ENCODE measurements around the gene ZNF74. TPM values are rescaled to one million over a fixed set of nuclear protein-coding genes. Genes with fewer than 3 reads are reported as not detected.
"Not testable (repeated sequence)": the region's sequence is repeated elsewhere in the genome, so short reads cannot be mapped to it uniquely, and the experiment has no call there.

The ZNF74 gene
- total RNA-seq, 4 donors from 2014 or later: 9.6 to 20.0 (median 15.0) TPM

GRCh38 chr22:20406686-20407408, 12.9 kb downstream of the ZNF74 start:
- peaks cover 21 to 62% (median 41%) of the 10 kb centered on the region in 4 donors for H3K36me3 ChIP-seq
- 94% methylated on average over 13 of the region's 13 CpGs for WGBS
- no peak for DNase-seq (ENCODE audit: extremely low spot score)
- intact Hi-C loops (cut with DNase I): no loop called here
- H3K4me3 ChIP-seq: no peak overlapping the region
- H3K27me3 ChIP-seq: no peaks in the 10 kb centered on the region
- H3K4me1 ChIP-seq: no peaks in the 10 kb centered on the region
- no peaks in the 10 kb centered on the region for H3K9me3 ChIP-seq
- H3K27ac ChIP-seq (replicated peaks in 1 of 4): no peak overlapping the region
- TF ChIP-seq POLR2A (IDR thresholded peaks at IDR 0.05; ENCODE audit: low read depth): no peak
- no peak for TF ChIP-seq POLR2AphosphoS5 (IDR thresholded peaks at IDR 0.05)
- TF ChIP-seq CTCF (IDR thresholded peaks at IDR 0.05): no peak
- TF ChIP-seq EP300 (IDR thresholded peaks at IDR 0.05): no peak

GRCh38 chr22:20407829-20408228, 13.9 kb downstream of the ZNF74 start:
- H3K27ac ChIP-seq (replicated peaks in 1 of 4): no peak overlapping the region
- peaks cover 21 to 54% (median 39%) of the 10 kb centered on the region in 4 donors for H3K36me3 ChIP-seq
- H3K27me3 ChIP-seq: no peaks in the 10 kb centered on the region
- DNase-seq (ENCODE audit: extremely low spot score): no peak
- WGBS: 85% methylated on average over 2 of the region's 3 CpGs
- no peaks in the 10 kb centered on the region for H3K9me3 ChIP-seq
- no peaks in the 10 kb centered on the region for H3K4me1 ChIP-seq
- intact Hi-C loops (cut with DNase I): no loop called here
- TF ChIP-seq CTCF (IDR thresholded peaks at IDR 0.05) (no peak), POLR2AphosphoS5 (IDR thresholded peaks at IDR 0.05) (no peak), POLR2A (IDR thresholded peaks at IDR 0.05; ENCODE audit: low read depth) (no peak), EP300 (IDR thresholded peaks at IDR 0.05) (no peak)
- H3K4me3 ChIP-seq: no peak overlapping the region

- Histone ChIP-seq H3K36me3 (peaks cover 21 to 43% (median 29%) of the 10 kb centered on the region in 4 donors), H3K4me3 (no peak overlapping the region), H3K27ac (replicated peaks in 1 of 4) (no peak overlapping the region), H3K9me3 (no peaks in the 10 kb centered on the region), H3K4me1 (no peaks in the 10 kb centered on the region), H3K27me3 (no peaks in the 10 kb centered on the region)
- DNase-seq (ENCODE audit: extremely low spot score): no peak
- intact Hi-C loops (cut with DNase I): no loop called here
- 85% methylated on average over 4 of the region's 4 CpGs for WGBS
- no peak for TF ChIP-seq EP300 (IDR thresholded peaks at IDR 0.05)
- no peak for TF ChIP-seq CTCF (IDR thresholded peaks at IDR 0.05)
- TF ChIP-seq POLR2A (IDR thresholded peaks at IDR 0.05; ENCODE audit: low read depth): no peak
- no peak for TF ChIP-seq POLR2AphosphoS5 (IDR thresholded peaks at IDR 0.05)
Observed at GRCh38 chr22:20408891-20409290, 14.9 kb downstream of the ZNF74 start.

- WGBS: 97% methylated on average over 3 of the region's 3 CpGs
- H3K9me3 ChIP-seq; DNase-seq (ENCODE audit: extremely low spot score); H3K27ac ChIP-seq (replicated peaks in 1 of 4); H3K4me1 ChIP-seq; H3K27me3 ChIP-seq; H3K4me3 ChIP-seq; intact Hi-C loops (cut with DNase I): not testable (repeated sequence)
- peaks cover 21 to 38% (median 28%) of the 10 kb centered on the region in 4 donors for H3K36me3 ChIP-seq
Observed at GRCh38 chr22:20409385-20409784, 15.4 kb downstream of the ZNF74 start.

- no peaks in the 10 kb centered on the region for H3K27me3 ChIP-seq
- TF ChIP-seq POLR2A (IDR thresholded peaks at IDR 0.05; ENCODE audit: low read depth): no peak
- no peak for TF ChIP-seq CTCF (IDR thresholded peaks at IDR 0.05)
- TF ChIP-seq POLR2AphosphoS5 (IDR thresholded peaks at IDR 0.05): no peak
- no peak for TF ChIP-seq EP300 (IDR thresholded peaks at IDR 0.05)
- H3K9me3 ChIP-seq: no peaks in the 10 kb centered on the region
- no peak overlapping the region for H3K4me3 ChIP-seq
- DNase-seq (ENCODE audit: extremely low spot score): no peak
- H3K27ac ChIP-seq (replicated peaks in 1 of 4): no peak overlapping the region
- 74% methylated on average over 10 of the region's 10 CpGs for WGBS
- H3K36me3 ChIP-seq: peaks cover 0 to 7% (median 0%) of the 10 kb centered on the region in 4 donors
- peaks cover 0 to 1% (median 0%) of the 10 kb centered on the region in 4 donors for H3K4me1 ChIP-seq
- intact Hi-C loops (cut with DNase I): loop anchor here (10.0 kb wide), 1 partner anchor 292 kb away; no protein-coding TSS in a partner anchor
Observed at GRCh38 chr22:20412474-20413216, 18.7 kb downstream of the ZNF74 start.
